HepG2 (cell line): Measurements from ENCODE around the gene NEDD4L. TPM values are rescaled to one million over a fixed set of nuclear protein-coding genes. Genes with fewer than 3 reads are reported as not detected.

Experiments
- ATM ChIP-seq: fragments of 450-650 bp; IDR thresholded peaks from 2 replicates; pipeline ENCODE4 v1.7.1; 2017; ENCODE audit warnings: mild to moderate bottlenecking, borderline replicate concordance
- HNRNPUL1 ChIP-seq: fragments of 200-400 bp; formaldehyde crosslinking; IDR thresholded peaks from 2 replicates; pipeline ENCODE4 v1.6.1; 2017; ENCODE audit warnings: low read depth, mild to moderate bottlenecking, low read length, moderate library complexity
- HOXA9 ChIP-seq: sonication (generic); formaldehyde crosslinking; IDR thresholded peaks from 2 replicates; pipeline ENCODE4 v1.8.1; 2022; ENCODE audit warnings: missing genetic modification reagents, mild to moderate bottlenecking, moderate library complexity, borderline replicate concordance
- JUN ChIP-seq: sonication (generic); formaldehyde crosslinking; IDR thresholded peaks from 2 replicates; pipeline ENCODE4 v1.4.0; 2020; ENCODE audit warnings: mild to moderate bottlenecking, missing genetic modification reagents
- KMT2A ChIP-seq: sonication (generic); formaldehyde crosslinking; IDR thresholded peaks from 2 replicates; pipeline ENCODE4 v1.4.0; 2020; ENCODE audit warnings: missing genetic modification reagents
- MIXL1 ChIP-seq: IDR thresholded peaks from 2 replicates; pipeline ENCODE4 v1.6.1; 2016
- MTF2 ChIP-seq: sonication (generic); formaldehyde crosslinking; IDR thresholded peaks from 2 replicates; pipeline ENCODE4 v1.5.0; 2020; ENCODE audit warnings: missing genetic modification reagents, borderline replicate concordance
- NFE2 ChIP-seq: sonication (generic); formaldehyde crosslinking; IDR thresholded peaks from 2 replicates; pipeline ENCODE4 v1.4.0; 2020; ENCODE audit warnings: missing genetic modification reagents
- NR2F2 ChIP-seq: IDR thresholded peaks from 2 replicates; pipeline ENCODE4 v1.6.1; 2012; ENCODE audit warnings: low read depth, inconsistent platforms, borderline replicate concordance
- PCBP2 ChIP-seq: fragments of 200-400 bp; formaldehyde crosslinking; optimal IDR thresholded peaks from 2 replicates; pipeline ENCODE3; 2018; ENCODE audit warnings: low read length, low read depth; ENCODE audit not compliant: poor library complexity, severe bottlenecking
- POGK ChIP-seq: sonication (generic); formaldehyde crosslinking; conservative IDR thresholded peaks from 2 replicates; pipeline ENCODE4 v1.8.0; 2022; ENCODE audit warnings: mild to moderate bottlenecking, moderate library complexity, missing genetic modification reagents
- RARG ChIP-seq: sonication (generic); formaldehyde crosslinking; IDR thresholded peaks from 2 replicates; pipeline ENCODE4 v1.4.0; 2020; ENCODE audit warnings: low read depth, mild to moderate bottlenecking, missing genetic modification reagents
- SALL2 ChIP-seq: sonication (generic); formaldehyde crosslinking; IDR thresholded peaks from 2 replicates; pipeline ENCODE4 v1.8.1; 2023; ENCODE audit warnings: mild to moderate bottlenecking, missing genetic modification reagents, inconsistent platforms
- SNAPC4 ChIP-seq: sonication (generic); formaldehyde crosslinking; IDR thresholded peaks from 2 replicates; pipeline ENCODE4 v1.4.0; 2020; ENCODE audit warnings: mild to moderate bottlenecking, missing genetic modification reagents
- SOX5 ChIP-seq: IDR thresholded peaks from 2 replicates; pipeline ENCODE4 v1.6.1; 2016; ENCODE audit warnings: borderline replicate concordance
- TAF1 ChIP-seq: sonication (generic); formaldehyde crosslinking; IDR thresholded peaks from 2 replicates; pipeline ENCODE4 v1.4.0; 2020; ENCODE audit warnings: missing genetic modification reagents
- TEF ChIP-seq: sonication (generic); formaldehyde crosslinking; IDR thresholded peaks from 2 replicates; pipeline ENCODE4 v1.5.0; 2020; ENCODE audit warnings: missing genetic modification reagents
- TMF1 ChIP-seq: sonication (generic); formaldehyde crosslinking; IDR thresholded peaks from 2 replicates; pipeline ENCODE4 v1.8.1; 2022; ENCODE audit warnings: low read depth, missing genetic modification reagents
- WIZ ChIP-seq: sonication (generic); formaldehyde crosslinking; IDR thresholded peaks from 2 replicates; pipeline ENCODE4 v1.5.1; 2020; ENCODE audit warnings: mild to moderate bottlenecking, missing genetic modification reagents
- ZFP36L1 ChIP-seq: sonication (generic); formaldehyde crosslinking; IDR thresholded peaks from 2 replicates; pipeline ENCODE4 v1.8.0; 2022; ENCODE audit warnings: mild to moderate bottlenecking, missing genetic modification reagents, moderate library complexity
- ZFY ChIP-seq: sonication (generic); formaldehyde crosslinking; IDR thresholded peaks from 2 replicates; pipeline ENCODE4 v1.4.0; 2020; ENCODE audit warnings: missing genetic modification reagents
- ZNF143 ChIP-seq: sonication (generic); formaldehyde crosslinking; IDR thresholded peaks from 2 replicates; pipeline ENCODE4 v1.4.0; 2020; ENCODE audit warnings: missing genetic modification reagents
- ZNF331 ChIP-seq: sonication (generic); formaldehyde crosslinking; IDR thresholded peaks from 2 replicates; pipeline ENCODE4 v1.4.0; 2020; ENCODE audit warnings: missing genetic modification reagents
- ZNF746 ChIP-seq: sonication (generic); formaldehyde crosslinking; IDR thresholded peaks from 2 replicates; pipeline ENCODE4 v1.8.0; 2022; ENCODE audit warnings: mild to moderate bottlenecking, missing genetic modification reagents
- ZNF816 ChIP-seq: sonication (generic); formaldehyde crosslinking; IDR thresholded peaks from 2 replicates; pipeline ENCODE4 v1.8.0; 2022; ENCODE audit warnings: missing genetic modification reagents, mild to moderate bottlenecking, borderline replicate concordance
- ZNF839 ChIP-seq: sonication (generic); formaldehyde crosslinking; IDR thresholded peaks from 2 replicates; pipeline ENCODE4 v1.4.0; 2020; ENCODE audit warnings: missing genetic modification reagents, mild to moderate bottlenecking, borderline replicate concordance
- ZNF841 ChIP-seq: sonication (generic); formaldehyde crosslinking; IDR thresholded peaks from 2 replicates; pipeline ENCODE4 v1.8.1; 2023; ENCODE audit warnings: missing genetic modification reagents, borderline replicate concordance
- polyA plus RNA-seq, 8 experiments: library from polyadenylated mRNA; depleted of rRNA in 3 of 8; stranded (reverse) in 7 of 8; unstranded in 1 of 8; fragments of >200 nt; fragmentation: Illumina TruSeq in 4 of 8; extraction: Trizol in 4 of 8; gene quantifications; 2 replicates each; pipeline versions ENCODE4 v1.2.1 to v1.2.3, GENCODE V29; 2011 to 2016; ENCODE audit warnings: low read depth in 4 of 8, missing spikeins in 1 of 8, mixed read lengths in 1 of 8; ENCODE audit not compliant: insufficient read depth in 1 of 8
- total RNA-seq, 5 experiments: library from RNA; depleted of rRNA; stranded (reverse); fragments of >200 nt; fragmentation: Illumina TruSeq; extraction: Trizol; gene quantifications; 2 replicates each; pipeline ENCODE4 v1.2.3, GENCODE V29; 2016; ENCODE audit warnings: low read depth in 1 of 5

Gene NEDD4L
- total and polyA plus RNA-seq, 2 of the 13 experiments (the other 11 are each of a cell fraction or from before 2014, with no cell fraction given) = 168 to 390 TPM

GRCh38 chr18:58235001-58235436, 191.0 kb downstream of the NEDD4L start (continued):
- TF ChIP-seq TAF1 (CRISPR knock-in tag) = no peak
- TF ChIP-seq JUN = no peak
- peak; percentile 77; the same call in 1 of the 2 replicates for TF ChIP-seq SOX5
- TF ChIP-seq ZNF816 = no peak
- no peak for TF ChIP-seq SALL2
- no peak; the same call in 1 of the 2 replicates for TF ChIP-seq NR2F2
- no peak for TF ChIP-seq KMT2A (CRISPR knock-in tag)
- TF ChIP-seq TEF = no peak
- no peak for TF ChIP-seq PCBP2
- no peak for TF ChIP-seq RARG (CRISPR knock-in tag)
- no peak for TF ChIP-seq SNAPC4 (CRISPR knock-in tag)
- no peak for TF ChIP-seq NFE2
- no peak for TF ChIP-seq WIZ (CRISPR knock-in tag)
- TF ChIP-seq ZNF143 (CRISPR knock-in tag) = no peak
- TF ChIP-seq ZNF839 (CRISPR knock-in tag) = no peak
- no peak for TF ChIP-seq POGK (CRISPR knock-in tag)
- TF ChIP-seq TMF1 (CRISPR knock-in tag) = no peak
- no peak for TF ChIP-seq ATM
- TF ChIP-seq MTF2 (CRISPR knock-in tag) = no peak
- no peak for TF ChIP-seq ZFP36L1 (CRISPR knock-in tag)
- no peak for TF ChIP-seq HNRNPUL1
- TF ChIP-seq ZNF841 (CRISPR knock-in tag) = no peak
- TF ChIP-seq ZFY (CRISPR knock-in tag) = no peak
- TF ChIP-seq ZNF746 (CRISPR knock-in tag) = no peak
- 0 out of 2 replicates have a peak, but pooled peaks have one; percentile 18 for TF ChIP-seq ZNF331
- no peak for TF ChIP-seq HOXA9
- TF ChIP-seq MIXL1 (CRISPR knock-in tag) = peak; percentile 71
